Liver (tissue), 3 donors: ENCODE data around the gene RAB3C.

Source experiments
- EGR1 ChIP-seq, 2 donors: IDR thresholded peaks; 2 replicates each; pipeline ENCODE4 v1.6.1; 2016 to 2018; ENCODE audit warnings: antibody characterized with exemption in 2 of 2, low read depth in 2 of 2
- FOXA2 ChIP-seq: IDR thresholded peaks from 2 replicates; pipeline ENCODE4 v1.6.1; 2016; ENCODE audit warnings: antibody characterized with exemption
- SP1 ChIP-seq: IDR thresholded peaks from 2 replicates; pipeline ENCODE4 v1.6.1; 2018; ENCODE audit warnings: antibody characterized with exemption, mild to moderate bottlenecking
- TAF1 ChIP-seq: conservative IDR thresholded peaks from 2 replicates; pipeline ENCODE4 v1.6.1; 2016; ENCODE audit warnings: antibody characterized with exemption, mild to moderate bottlenecking
- TF ChIP-seq, protein P1 (sequence below): fragments of 150-350 bp; IDR thresholded peaks from 2 replicates; pipeline ENCODE4 v1.5.1; 2017; ENCODE audit warnings: improper control_type of control experiment, low read depth, low read length; ENCODE audit not compliant: missing input control
- TF ChIP-seq, protein P2 (sequence below): IDR thresholded peaks from 2 replicates; pipeline ENCODE4 v1.6.1; 2016; ENCODE audit warnings: antibody characterized with exemption
- donor health status: healthy.
- donor health status: healthy.

DNA sequence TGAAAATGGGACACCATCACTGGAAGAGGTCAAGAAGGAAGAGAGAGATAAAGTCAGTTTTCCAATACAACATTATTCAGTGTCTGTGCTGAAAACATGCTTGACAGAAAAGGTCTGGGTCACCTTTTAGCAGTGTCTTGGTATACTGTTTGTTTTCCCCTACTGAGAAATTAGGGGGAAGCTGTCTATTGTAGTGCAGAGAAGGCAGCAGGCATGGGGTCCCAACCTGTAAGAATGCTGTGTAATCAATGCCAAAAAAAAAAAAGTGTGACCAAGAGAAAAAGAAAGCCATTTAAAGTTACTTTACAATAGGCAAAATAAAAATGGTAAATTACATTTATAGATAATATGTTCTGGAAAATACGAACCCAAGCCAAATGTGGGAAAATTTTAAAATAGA, 139.3 kb downstream of the RAB3C start:
- TF ChIP-seq, protein P1, sequence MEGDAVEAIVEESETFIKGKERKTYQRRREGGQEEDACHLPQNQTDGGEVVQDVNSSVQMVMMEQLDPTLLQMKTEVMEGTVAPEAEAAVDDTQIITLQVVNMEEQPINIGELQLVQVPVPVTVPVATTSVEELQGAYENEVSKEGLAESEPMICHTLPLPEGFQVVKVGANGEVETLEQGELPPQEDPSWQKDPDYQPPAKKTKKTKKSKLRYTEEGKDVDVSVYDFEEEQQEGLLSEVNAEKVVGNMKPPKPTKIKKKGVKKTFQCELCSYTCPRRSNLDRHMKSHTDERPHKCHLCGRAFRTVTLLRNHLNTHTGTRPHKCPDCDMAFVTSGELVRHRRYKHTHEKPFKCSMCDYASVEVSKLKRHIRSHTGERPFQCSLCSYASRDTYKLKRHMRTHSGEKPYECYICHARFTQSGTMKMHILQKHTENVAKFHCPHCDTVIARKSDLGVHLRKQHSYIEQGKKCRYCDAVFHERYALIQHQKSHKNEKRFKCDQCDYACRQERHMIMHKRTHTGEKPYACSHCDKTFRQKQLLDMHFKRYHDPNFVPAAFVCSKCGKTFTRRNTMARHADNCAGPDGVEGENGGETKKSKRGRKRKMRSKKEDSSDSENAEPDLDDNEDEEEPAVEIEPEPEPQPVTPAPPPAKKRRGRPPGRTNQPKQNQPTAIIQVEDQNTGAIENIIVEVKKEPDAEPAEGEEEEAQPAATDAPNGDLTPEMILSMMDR: no peak
- TF ChIP-seq TAF1 (no peak), SP1 (no peak), EGR1 (IDR thresholded peaks at IDR 0.05; ENCODE audit: low read depth in 2 of 2) (no peak), FOXA2 (no peak)
- TF ChIP-seq, protein P2, sequence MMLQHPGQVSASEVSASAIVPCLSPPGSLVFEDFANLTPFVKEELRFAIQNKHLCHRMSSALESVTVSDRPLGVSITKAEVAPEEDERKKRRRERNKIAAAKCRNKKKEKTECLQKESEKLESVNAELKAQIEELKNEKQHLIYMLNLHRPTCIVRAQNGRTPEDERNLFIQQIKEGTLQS: no peak
